ENCODE data around the gene PAK2.
"Not testable (repeated sequence)": the region's sequence is repeated elsewhere in the genome, so short reads cannot be mapped to it uniquely, and the experiment has no call there.

The PAK2 gene

GRCh38 chr3:196788528-196788927 is 48.9 kb downstream of the PAK2 start:
- no peak for DNase-seq

DNA sequence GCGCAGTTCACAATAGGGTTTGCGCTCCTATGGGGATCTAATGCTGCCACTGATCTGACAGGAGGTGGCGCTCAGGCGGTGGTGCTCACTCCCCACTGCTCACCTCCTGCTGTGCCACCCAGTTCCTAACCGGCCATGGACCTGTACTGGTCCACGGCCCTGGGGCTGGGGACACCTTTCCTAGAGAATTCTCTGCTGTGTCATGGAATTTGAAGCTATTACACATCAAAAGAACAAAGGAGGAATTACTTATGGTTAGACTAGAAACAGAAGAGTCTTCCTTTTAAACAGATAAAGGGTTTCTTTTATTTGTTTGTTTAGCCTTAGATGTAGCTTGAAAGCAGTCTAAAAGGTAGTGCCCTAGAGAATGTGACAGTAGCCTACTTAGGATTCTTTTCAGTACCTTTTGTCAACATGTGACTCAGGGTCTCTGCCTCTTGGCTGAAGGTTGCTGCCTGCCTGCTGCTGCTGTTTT is 50.3 kb downstream of the PAK2 start:
- DNase-seq, result no peak

DNA sequence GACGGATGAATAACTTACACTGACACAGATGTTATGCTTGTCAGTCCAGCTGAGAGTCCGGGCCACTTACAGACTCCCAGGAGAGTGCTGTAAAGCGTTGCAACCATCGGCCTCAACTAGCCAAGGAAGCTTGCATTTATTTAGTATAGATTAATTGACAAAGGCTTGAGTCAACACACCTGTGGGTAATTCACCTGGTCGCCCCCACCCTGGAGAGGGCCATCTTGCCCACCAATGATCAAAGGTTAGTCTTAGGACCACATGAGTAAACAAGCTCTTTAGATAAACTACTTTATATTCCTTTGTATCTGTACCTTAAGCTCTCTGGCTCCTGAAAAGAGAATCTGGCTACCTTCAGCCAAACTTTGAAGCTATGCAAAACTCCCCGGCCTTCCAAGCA is 51.0 kb downstream of the PAK2 start:
- no peak for DNase-seq

DNA sequence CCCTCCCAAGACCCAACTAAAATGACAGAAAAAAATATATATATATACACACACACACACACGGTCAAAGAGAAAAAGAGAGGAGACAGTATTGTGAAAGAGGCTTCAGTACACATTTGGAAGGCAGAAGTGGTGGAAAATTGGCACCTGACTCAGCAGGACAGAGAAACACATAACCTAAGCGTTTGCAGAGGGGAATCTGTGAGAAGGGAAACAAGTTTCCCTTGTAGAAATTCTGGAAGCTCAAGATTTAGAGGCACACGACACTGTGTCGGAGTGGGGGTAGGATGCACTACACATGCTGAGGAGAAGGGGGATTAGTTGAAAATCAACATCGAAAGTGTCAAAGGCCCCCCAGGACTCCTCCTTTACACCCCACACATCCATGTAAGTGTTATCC is 53.1 kb downstream of the PAK2 start:
- DNase-seq, result no peak

DNA sequence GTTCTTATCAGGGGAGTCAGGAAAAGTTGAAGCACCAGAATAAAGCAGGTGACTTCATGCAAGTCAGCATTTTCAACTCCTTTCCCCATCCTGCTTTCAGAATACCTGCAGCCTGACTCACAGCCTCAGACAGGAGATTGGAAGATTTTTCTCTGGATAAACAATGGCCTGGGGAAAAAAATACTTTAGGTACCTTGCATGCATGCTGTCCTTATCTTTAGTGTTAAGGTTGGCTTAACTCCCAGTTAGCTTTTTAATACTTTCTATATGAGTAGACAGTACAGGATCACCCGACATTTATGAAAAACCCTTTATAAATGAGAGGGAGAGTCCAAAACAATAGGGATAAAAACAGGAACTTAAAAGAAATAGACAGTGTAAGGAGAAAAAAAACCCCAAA is 53.6 kb downstream of the PAK2 start:
- DNase-seq, result no peak

DNA sequence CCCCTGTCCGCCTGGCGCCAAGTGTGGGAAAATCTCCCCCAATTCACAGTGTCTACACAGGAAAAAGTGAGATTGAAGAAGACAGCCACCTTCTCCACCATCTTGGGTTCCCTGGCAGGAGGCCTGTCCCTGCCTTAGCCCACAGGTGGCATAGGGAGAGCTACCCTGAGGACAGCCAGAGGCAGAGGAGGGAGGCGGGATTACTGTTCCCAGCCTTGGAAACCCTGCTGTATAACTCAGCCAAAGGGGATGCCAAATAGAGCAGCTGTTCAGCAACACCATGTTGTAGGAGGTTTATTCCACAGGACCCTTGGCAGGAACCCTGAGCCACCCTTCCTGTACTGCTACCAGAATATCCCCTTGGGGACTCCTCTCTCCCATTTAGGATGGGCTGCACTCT is 54.8 kb downstream of the PAK2 start:
- DNase-seq, result no peak

DNA sequence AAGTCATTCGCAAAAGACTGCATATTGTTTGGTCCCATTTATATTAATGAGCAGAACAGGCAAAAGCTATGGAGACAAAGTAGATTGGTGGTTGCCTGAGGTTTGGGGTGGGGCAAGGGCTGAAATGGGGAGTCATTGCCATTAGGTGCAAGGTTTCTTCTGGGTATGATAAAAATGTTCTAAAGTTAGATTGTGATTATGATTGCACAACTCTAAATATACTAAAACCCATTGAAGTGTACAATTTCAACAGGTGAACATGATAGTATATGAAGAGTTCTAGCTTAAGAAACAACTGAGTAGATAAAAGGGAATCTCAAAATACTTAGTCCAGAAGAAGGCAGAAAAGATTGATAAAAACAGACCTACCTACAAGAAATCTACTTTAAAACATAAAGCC is 56.7 kb downstream of the PAK2 start:
- DNase-seq, result no peak

DNA sequence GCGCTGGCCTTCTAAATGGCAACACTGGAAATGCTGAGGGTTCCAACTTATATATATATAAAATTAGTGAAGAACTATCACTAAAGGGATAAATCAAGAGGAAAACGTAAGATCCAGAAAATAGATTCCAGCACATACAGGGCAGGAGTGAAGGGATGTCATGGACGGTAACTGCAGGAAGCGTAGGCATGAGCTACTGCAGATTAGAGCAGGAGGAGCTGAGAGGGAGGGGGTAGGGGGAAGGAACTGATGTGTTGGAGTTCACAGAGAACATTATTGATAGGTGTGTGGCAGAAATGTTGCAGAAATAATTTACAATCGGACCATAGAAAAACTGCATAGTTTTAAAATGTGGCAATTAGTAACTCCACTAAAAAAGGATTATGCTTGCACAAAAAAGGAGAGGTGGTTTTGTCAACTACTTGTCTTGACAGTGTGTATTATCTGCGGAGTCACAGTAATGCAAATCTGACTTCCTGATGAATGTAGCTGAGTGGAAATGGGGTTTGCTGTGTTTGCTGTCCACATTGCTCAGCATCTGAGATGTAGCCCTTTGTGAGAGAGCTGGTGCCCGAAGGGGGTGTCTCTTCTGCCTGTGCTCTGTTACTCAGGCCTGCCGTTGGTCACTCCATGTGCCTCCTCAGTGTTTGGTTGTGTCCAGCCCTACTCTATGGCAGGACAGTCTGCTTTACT is 61.2 kb downstream of the PAK2 start:
- no peak for DNase-seq

DNA sequence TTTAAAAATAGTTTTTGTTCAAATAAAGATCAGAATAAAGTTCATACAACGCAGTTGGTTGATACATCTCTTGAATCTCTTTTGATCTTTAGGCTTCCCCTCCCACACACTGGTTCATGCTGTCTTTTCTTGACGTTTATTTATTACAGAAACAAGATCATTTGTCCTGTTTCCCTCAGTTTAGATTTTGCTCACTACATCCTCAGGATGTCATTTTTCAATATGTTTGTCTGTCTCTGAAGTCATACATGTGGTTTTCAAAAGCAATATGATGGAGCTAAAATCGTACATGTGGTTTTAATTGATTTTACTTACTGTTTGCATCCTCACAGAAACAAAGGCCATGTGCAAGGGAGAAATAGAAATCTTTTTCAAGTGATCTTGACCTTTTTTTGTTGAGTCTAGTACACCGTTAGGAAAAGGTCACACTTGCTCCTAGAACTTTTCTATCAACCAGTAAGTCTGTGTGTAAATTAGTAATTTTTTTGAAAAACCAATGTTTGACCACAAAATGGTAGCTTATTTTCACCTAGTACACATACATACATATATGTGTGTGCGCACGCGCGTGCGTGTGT is 64.3 kb downstream of the PAK2 start:
- DNase-seq, result no peak

DNA sequence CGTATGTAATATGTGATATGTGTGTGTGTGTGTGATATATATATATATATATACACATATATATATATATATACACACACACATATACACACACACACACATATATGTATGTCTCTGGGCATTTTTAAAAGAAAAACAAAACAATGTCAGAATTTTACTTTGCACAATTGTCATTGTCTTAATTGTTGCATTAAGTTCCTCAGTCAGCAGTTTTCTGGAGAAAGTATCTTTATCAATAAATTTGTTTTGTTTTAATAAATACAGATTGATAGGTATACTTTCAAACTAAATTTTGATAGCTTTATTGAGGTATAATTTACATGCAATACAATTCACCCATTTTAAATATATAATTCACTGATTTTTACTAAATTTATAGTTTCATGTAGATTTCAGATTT is 65.1 kb downstream of the PAK2 start:
- DNase-seq, result no peak

- no peak for DNase-seq
Measured at GRCh38 chr3:196810963-196811581, 71.4 kb downstream of the PAK2 start.

DNA sequence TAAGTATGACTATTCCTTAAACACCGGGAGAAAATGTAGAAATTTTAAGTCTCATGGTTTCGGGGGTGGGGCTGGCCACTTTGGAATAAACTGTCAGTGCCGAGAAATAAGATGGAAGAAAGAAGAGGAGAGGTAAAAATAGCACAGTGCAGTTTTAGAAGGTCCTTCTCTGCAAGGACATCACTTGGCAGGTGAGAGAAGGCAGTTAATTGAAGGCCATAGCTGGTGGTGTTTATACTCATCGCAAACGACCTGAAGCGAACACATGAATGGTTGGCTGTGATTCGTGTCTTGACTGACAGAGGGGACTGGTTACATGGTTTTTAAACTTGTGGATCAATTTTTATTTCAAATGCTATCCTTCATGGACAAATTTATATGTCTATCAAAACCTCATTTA is 73.2 kb downstream of the PAK2 start:
- DNase-seq, result no peak

DNA sequence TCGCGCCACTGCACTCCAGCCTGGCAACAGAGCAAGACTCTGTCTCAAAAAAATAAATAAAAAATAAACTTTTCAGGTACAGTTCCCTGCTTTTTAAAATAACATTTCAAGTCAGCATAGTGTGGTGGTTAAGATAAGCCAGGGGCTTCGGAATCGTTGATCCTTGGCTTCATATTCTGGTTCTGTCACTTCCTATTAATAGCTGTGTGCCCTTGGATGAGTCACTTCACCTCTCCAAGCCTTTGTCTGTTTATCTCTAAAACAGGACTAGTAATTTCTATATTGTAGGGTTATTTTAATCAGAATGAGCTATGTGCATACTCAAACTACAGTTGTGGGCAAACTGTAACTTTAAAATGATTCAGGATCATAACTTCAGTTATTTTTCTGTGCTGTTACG is 74.2 kb downstream of the PAK2 start:
- no peak for DNase-seq

GRCh38 chr3:196821806-196822355 is 82.2 kb downstream of the PAK2 start:
- DNase-seq, result no peak

DNA sequence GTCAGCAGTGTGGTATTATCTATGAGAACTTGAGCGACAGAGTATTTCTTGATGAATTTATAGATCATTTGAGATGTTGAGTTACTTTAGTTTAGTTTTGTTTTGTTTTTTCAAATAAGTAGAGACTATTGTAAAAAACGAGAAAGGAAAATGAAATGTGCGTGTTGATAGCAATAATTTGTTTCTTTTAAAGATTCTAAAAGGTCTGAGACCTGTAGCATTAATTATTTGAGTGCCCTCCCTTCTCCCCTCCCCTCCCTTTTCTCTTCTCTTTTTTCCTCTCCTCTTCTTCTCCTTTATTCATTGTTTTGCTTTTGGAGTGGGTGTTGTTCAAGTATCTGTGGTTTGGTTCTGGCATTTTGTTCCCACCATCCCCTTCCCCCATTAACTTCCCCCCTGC is 90.0 kb downstream of the PAK2 start:
- DNase-seq, result not testable (repeated sequence)

DNA sequence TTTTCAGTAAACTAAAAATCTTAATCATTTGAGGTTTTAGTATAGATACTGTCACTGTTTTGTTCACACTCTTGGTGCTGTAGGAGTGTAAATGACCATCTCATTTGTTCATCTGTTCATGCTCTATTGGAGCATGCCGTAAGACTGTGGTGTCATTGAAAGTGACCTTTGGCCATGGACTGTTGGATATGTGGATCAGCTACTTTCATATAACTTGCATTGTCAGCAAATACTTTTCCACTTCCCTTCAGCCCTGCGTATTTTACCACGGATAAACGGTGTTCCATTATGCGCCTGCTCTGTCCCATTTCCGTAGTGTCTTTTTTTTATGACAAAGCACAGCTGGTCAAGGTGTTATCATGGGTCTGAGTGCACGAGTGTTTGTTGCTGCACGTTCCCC is 95.4 kb downstream of the PAK2 start:
- DNase-seq, result no peak

DNA sequence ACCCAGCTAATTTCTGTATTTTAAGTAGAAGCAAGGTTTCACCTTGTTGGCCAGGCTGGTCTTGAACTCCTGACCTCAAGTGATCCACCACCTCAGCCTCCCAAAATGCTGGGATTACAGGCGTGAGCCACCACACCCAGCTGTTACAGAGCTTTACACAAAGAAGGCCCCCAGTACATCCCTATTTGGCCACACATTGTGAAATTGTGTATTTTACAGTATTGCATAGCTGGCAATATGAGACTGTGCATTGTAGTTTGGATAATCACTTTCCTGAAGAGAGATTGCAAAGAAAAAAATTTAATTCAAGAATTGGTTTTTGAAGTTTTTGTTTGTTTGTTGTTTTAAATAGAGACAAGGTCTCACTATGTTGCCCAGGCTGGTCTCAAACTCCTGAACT is 97.0 kb downstream of the PAK2 start:
- not testable (repeated sequence) for DNase-seq

DNA sequence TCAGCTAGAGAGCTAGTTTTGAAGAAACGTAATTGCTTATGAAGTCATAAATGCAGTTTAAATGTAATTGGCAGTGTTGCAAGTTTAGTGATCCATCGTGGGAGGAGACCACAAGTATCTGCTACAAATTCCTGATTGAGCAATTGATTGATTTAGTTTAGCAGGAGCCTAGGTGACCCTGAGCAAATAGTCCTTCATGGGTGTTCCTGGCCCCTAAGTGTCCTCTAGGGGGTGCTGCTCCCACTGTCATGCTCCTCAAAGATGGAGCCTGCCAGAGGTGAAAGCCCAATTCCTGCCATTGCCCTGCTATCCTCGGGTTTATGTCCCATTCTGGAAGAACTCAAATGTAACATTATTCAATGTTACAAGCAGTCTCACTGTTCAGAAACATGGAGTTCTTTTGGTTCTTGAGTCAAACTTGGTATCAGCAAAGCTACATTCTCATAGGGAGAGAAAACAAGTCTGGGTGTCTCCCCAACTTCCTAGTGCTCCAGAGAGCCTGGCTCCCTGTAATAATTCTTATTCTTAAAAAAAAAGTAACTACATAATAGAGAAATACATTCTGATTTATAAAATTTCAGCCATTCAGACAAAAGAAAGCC is 98.3 kb downstream of the PAK2 start:
- DNase-seq, result peak; percentile 3

DNA sequence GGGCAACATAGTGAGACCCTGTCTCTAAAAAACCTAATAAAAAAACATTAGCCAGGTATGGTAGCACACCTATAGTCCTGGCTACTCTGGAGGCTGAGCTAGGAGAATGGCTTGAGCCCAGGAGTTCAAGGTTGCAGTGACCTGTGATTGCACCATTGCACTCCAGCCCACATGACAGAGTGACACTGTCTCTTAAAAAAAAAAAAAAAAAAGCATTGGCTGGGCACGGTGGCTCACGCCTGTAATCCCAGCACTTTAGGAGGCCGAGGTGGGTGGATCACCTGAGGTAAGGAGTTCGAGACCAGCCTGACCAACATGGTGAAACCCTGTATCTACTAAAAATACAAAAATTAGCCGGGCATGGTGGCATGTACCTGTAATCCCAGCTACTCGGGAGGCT is 99.7 kb downstream of the PAK2 start:
- not testable (repeated sequence) for DNase-seq

- no peak for DNase-seq
Measured at GRCh38 chr3:196842567-196843434, 103.1 kb downstream of the PAK2 start.

DNA sequence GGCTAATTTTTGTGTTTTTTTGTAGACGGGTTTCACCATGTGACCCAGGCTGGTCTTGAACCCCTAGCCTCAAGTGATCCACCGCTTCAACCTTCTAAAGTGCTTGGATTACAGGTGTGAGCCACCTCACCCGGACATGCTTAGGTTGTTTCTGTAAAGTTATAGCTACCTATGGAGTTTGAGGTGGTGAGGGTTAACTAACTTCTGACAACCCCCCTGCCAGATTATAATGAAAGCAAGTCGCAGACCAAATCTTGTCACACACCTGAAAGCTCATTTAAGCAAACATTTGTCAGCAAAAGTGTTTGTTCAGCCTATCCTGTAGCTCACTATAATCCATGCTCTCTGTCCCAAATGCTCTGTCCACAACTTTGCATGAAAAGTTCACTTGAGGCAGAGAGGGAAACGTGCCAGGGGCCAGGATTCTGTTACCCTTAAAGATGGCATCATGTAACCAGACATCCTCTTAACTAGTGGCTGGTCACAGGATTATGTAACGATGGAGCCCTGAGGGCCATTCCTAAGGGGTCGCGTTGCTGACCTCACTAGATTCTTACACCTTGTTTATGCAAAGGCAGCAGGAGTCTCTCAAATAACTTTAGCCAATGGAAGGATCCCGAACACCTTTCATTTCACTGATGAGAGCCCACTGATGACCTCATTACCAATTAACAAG is 103.9 kb downstream of the PAK2 start:
- DNase-seq, result no peak

Measured in NCI-H187 treated with DMSO at 0.1 percent for 48 hours (cell line).